DND-41 (cell line): ENCODE results near the gene STON2.

Source experiments
- ATAC-seq: fragments of 200-7000 bp; cut with Tn5 transposase; 3 replicates; pipeline ENCODE4 v1.9.1; 2021; ENCODE audit warnings: low read depth; ENCODE audit not compliant: insufficient read depth
- DNase-seq: peaks from one replicate; pipeline ENCODE4 v3.0.0-alpha.2; 2020
- H2AFZ ChIP-seq: 2 replicates; pipeline ENCODE4 v1.6.0; 2012; ENCODE audit warnings: low read depth, low read length
- H3K27ac ChIP-seq: 2 replicates; pipeline ENCODE4 v1.5.1; 2012; ENCODE audit warnings: low read length, inconsistent platforms
- H3K27me3 ChIP-seq: fragments of 200-600 bp; sonication (generic); 2 replicates; pipeline ENCODE4 v1.6.0; 2012; ENCODE audit warnings: low read length, mild to moderate bottlenecking, inconsistent platforms; ENCODE audit not compliant: insufficient read depth, poor library complexity
- H3K36me3 ChIP-seq: 2 replicates; pipeline ENCODE4 v1.5.1; 2012; ENCODE audit warnings: low read length, inconsistent platforms; ENCODE audit not compliant: insufficient read depth
- H3K4me1 ChIP-seq: 2 replicates; pipeline ENCODE4 v1.5.1; 2012; ENCODE audit warnings: mild to moderate bottlenecking, low read length; ENCODE audit not compliant: insufficient read depth
- H3K4me2 ChIP-seq: 2 replicates; pipeline ENCODE4 v1.6.0; 2012; ENCODE audit warnings: mild to moderate bottlenecking, moderate library complexity, low read length, inconsistent platforms; ENCODE audit not compliant: insufficient read depth
- H3K4me3 ChIP-seq, 2 experiments: fragments of 200-600 bp in 1 of 2; shearing (Covaris generic) in 1 of 2; 2 replicates each; pipeline ENCODE4 v1.5.1; 2012 to 2016; ENCODE audit warnings: inconsistent platforms in 2 of 2, low read length in 2 of 2, mild to moderate bottlenecking in 2 of 2, low read depth in 1 of 2, moderate library complexity in 1 of 2
- H3K79me2 ChIP-seq: 2 replicates; pipeline ENCODE4 v1.6.0; 2012; ENCODE audit warnings: low read length, inconsistent platforms; ENCODE audit not compliant: insufficient read depth
- H3K9ac ChIP-seq: 2 replicates; pipeline ENCODE4 v1.6.0; 2012; ENCODE audit warnings: low read depth, mild to moderate bottlenecking, inconsistent platforms, low read length, moderate library complexity
- H3K9me3 ChIP-seq: 2 replicates; pipeline ENCODE4 v1.5.1; 2012; ENCODE audit warnings: low read length, moderate library complexity, mild to moderate bottlenecking, inconsistent platforms; ENCODE audit not compliant: insufficient read depth, severe bottlenecking
- H4K20me1 ChIP-seq: 2 replicates; pipeline ENCODE4 v1.6.0; 2012; ENCODE audit warnings: low read length; ENCODE audit not compliant: insufficient read depth
- EZH2 ChIP-seq: IDR thresholded peaks from 3 replicates; pipeline ENCODE4 v1.6.1; 2012; ENCODE audit warnings: borderline replicate concordance, low read depth, mild to moderate bottlenecking, moderate library complexity, low read length, inconsistent platforms; ENCODE audit not compliant: severe bottlenecking
- TF ChIP-seq, protein P1 (sequence below): IDR thresholded peaks from 2 replicates; pipeline ENCODE4 v1.5.1; 2012; ENCODE audit warnings: borderline replicate concordance, low read length, moderate library complexity, mild to moderate bottlenecking; ENCODE audit not compliant: poor library complexity, severe bottlenecking; ENCODE audit errors: extremely low read depth

The STON2 gene

DNA sequence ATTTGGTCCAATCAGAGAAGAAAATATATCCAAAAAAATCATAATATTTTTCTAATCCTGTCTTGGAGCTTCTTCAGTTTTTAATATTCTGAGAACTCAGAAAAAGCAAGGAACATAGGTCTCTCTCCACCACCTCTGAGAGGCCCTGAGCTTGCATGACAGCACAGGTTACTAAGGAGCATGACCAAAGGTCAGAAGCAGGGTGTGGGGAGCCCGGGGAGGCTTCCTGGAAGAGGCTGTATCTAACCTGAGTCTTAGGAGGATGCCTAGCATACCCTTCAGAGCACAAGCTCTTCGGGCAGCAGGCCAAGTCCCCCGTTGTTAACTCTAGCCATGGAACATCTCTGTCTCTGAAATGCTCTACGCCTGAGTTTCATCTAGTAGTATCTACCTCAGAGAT, 15.7 kb upstream of the STON2 start:
- no peak overlapping the region for H3K27ac ChIP-seq
- no peak for ATAC-seq

DNA sequence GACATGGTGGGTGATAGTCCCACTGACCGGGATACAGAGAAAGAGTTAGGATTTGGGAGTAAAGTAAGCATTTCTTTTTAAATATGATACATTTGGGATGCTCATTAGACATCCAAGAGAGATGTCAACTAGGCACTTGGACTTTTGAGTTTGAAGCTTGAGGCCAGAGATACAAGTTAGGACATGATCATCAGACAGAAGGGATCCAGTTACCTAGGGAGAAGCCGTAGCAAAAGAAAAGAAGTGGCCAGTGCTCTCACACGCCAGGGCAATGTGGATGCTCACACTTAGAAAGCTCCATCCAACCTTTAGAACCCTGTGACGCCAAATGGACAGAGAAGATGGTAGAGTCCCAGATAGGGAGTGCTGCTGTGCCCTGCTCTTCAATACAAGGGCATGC, 14.0 kb upstream of the STON2 start:
- H3K79me2 ChIP-seq, result no peaks in the 10 kb centered on the region
- TF ChIP-seq, protein P1, sequence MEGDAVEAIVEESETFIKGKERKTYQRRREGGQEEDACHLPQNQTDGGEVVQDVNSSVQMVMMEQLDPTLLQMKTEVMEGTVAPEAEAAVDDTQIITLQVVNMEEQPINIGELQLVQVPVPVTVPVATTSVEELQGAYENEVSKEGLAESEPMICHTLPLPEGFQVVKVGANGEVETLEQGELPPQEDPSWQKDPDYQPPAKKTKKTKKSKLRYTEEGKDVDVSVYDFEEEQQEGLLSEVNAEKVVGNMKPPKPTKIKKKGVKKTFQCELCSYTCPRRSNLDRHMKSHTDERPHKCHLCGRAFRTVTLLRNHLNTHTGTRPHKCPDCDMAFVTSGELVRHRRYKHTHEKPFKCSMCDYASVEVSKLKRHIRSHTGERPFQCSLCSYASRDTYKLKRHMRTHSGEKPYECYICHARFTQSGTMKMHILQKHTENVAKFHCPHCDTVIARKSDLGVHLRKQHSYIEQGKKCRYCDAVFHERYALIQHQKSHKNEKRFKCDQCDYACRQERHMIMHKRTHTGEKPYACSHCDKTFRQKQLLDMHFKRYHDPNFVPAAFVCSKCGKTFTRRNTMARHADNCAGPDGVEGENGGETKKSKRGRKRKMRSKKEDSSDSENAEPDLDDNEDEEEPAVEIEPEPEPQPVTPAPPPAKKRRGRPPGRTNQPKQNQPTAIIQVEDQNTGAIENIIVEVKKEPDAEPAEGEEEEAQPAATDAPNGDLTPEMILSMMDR, result no peak
- no peak for TF ChIP-seq EZH2
- ATAC-seq, result no peak
- no peak for DNase-seq
- H3K36me3 ChIP-seq, result no peaks in the 10 kb centered on the region
- H3K4me3 ChIP-seq, result no peak overlapping the region
- H3K27ac ChIP-seq, result no peak overlapping the region
- H3K9ac ChIP-seq, result no peak overlapping the region
- no peak overlapping the region for H2AFZ ChIP-seq
- no peaks in the 10 kb centered on the region for H3K27me3 ChIP-seq
- no peaks in the 10 kb centered on the region for H3K4me1 ChIP-seq
- no peak overlapping the region for H3K4me2 ChIP-seq
- no peaks in the 10 kb centered on the region for H4K20me1 ChIP-seq
- H3K9me3 ChIP-seq, result peaks cover 2% of the 10 kb centered on the region

More for the DNA sequence above, 15.7 kb upstream of the STON2 start:
- no peaks in the 10 kb centered on the region for H3K4me1 ChIP-seq
- no peak overlapping the region for H2AFZ ChIP-seq
- TF ChIP-seq, protein P1, result no peak
- TF ChIP-seq EZH2, result no peak
- no peaks in the 10 kb centered on the region for H3K27me3 ChIP-seq
- no peaks in the 10 kb centered on the region for H4K20me1 ChIP-seq
- H3K79me2 ChIP-seq, result no peaks in the 10 kb centered on the region
- no peaks in the 10 kb centered on the region for H3K36me3 ChIP-seq
- H3K4me2 ChIP-seq, result no peak overlapping the region
- DNase-seq, result no peak
- no peak overlapping the region for H3K4me3 ChIP-seq
- H3K9me3 ChIP-seq, result peaks cover 2% of the 10 kb centered on the region
- H3K9ac ChIP-seq, result no peak overlapping the region

DNA sequence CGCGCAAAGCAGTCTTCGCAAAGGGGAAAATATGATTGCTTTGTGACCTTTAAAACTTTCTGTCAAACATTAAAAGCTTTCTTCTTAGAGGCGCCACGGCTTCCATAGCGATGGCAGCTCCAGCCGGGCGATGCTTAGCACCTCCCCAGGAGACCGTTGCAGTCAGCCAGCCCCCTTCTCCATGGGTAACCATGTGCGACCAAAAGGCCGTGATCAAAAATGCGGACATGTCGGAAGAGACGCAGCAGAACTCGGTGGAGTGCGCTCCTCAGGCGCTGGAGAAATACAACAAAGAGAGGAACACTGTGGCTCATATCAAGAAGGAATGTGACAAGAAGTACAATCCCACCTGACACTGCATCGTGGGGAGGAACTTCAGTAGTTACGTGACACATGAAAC, 12.7 kb upstream of the STON2 start:
- no peak for DNase-seq
- no peak for TF ChIP-seq EZH2
- TF ChIP-seq, protein P1, result no peak
- H3K79me2 ChIP-seq, result no peaks in the 10 kb centered on the region
- no peak overlapping the region for H3K27ac ChIP-seq
- H3K4me2 ChIP-seq, result no peak overlapping the region
- no peak for ATAC-seq
- no peak overlapping the region for H2AFZ ChIP-seq
- H3K4me1 ChIP-seq, result no peaks in the 10 kb centered on the region
- peaks cover 4% of the 10 kb centered on the region for H3K27me3 ChIP-seq
- H3K9me3 ChIP-seq, result peaks cover 2% of the 10 kb centered on the region
- no peak overlapping the region for H3K9ac ChIP-seq
- no peaks in the 10 kb centered on the region for H3K36me3 ChIP-seq
- no peak overlapping the region for H3K4me3 ChIP-seq
- H4K20me1 ChIP-seq, result no peaks in the 10 kb centered on the region

DNA sequence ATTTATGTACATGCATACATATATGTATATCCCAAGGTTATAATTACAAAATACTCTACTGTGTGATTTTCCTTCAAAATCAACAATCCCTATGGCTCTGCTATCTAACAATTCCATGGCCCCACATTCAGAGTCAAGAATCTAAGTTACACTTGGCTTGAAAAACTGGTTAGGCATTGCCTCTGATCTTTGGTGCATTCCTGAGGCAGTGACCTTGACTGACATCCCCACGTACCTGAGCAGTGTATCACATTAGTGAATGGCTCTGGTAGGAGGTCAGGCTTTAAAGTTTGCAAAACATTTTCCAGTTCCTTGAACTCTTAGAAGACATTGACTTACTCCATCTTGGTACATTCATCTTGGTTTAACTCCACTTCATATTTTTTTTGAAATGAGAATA, 8.5 kb upstream of the STON2 start:
- H4K20me1 ChIP-seq, result no peaks in the 10 kb centered on the region
- ATAC-seq (no peak), DNase-seq (no peak)
- no peak overlapping the region for H3K4me3 ChIP-seq
- no peak overlapping the region for H2AFZ ChIP-seq
- peaks cover 4% of the 10 kb centered on the region for H3K27me3 ChIP-seq
- no peak overlapping the region for H3K9ac ChIP-seq
- H3K9me3 ChIP-seq, result no peaks in the 10 kb centered on the region
- H3K4me1 ChIP-seq, result no peaks in the 10 kb centered on the region
- no peak overlapping the region for H3K4me2 ChIP-seq
- TF ChIP-seq, protein P1, result no peak
- no peak for TF ChIP-seq EZH2
- H3K79me2 ChIP-seq, result no peaks in the 10 kb centered on the region
- H3K27ac ChIP-seq, result no peak overlapping the region
- H3K36me3 ChIP-seq, result no peaks in the 10 kb centered on the region
